SK-N-SH treated with all-trans-retinoic acid at 6 μM for 48 hours (cell line): ENCODE data around the gene PPP2R5B.

ENCODE experiments used
- ARNTL ChIP-seq: fragments of 450-650 bp; formaldehyde crosslinking; IDR thresholded peaks from 2 replicates; pipeline ENCODE4 v1.5.0; 2020; ENCODE audit warnings: low read depth, mild to moderate bottlenecking, moderate library complexity, borderline replicate concordance
- ESRRG ChIP-seq: fragments of 250-450 bp; sonication (Bioruptor Pico); IDR thresholded peaks from 2 replicates; pipeline ENCODE4 v1.6.1; 2021; ENCODE audit warnings: mild to moderate bottlenecking
- PATZ1 ChIP-seq: fragments of 250-450 bp; sonication (Bioruptor Pico); IDR thresholded peaks from 2 replicates; pipeline ENCODE4 v1.8.0; 2020; ENCODE audit warnings: mild to moderate bottlenecking, moderate library complexity, borderline replicate concordance
- TCF4 ChIP-seq: fragments of 250-450 bp; sonication (Bioruptor Pico); IDR thresholded peaks from 2 replicates; pipeline ENCODE4 v1.8.0; 2021; ENCODE audit warnings: mild to moderate bottlenecking, moderate library complexity, borderline replicate concordance
- TOX ChIP-seq: fragments of 250-450 bp; sonication (Bioruptor Pico); IDR thresholded peaks from 2 replicates; pipeline ENCODE4 v1.8.0; 2021; ENCODE audit warnings: mild to moderate bottlenecking, moderate library complexity, borderline replicate concordance
- ZFP3 ChIP-seq: fragments of 250-450 bp; sonication (Bioruptor Pico); IDR thresholded peaks from 2 replicates; pipeline ENCODE4 v1.5.0; 2020; ENCODE audit warnings: mild to moderate bottlenecking, moderate library complexity
- ZFP30 ChIP-seq: fragments of 450-650 bp; formaldehyde crosslinking; IDR thresholded peaks from 2 replicates; pipeline ENCODE4 v1.5.0; 2022; ENCODE audit warnings: mild to moderate bottlenecking, moderate library complexity
- TF ChIP-seq, protein P1 (sequence below): fragments of 250-450 bp; sonication (Bioruptor Pico); IDR thresholded peaks from 2 replicates; pipeline ENCODE4 v1.5.1; 2020; ENCODE audit warnings: low read depth, mild to moderate bottlenecking, moderate library complexity

GRCh38 chr11:64885367-64886286 is 38.9 kb upstream of the PPP2R5B start:
- TF ChIP-seq ZFP3 (CRISPR knock-in tag) (no peak), ARNTL (no peak), TCF4 (CRISPR knock-in tag) (no peak), PATZ1 (CRISPR knock-in tag) (no peak), ESRRG (CRISPR knock-in tag) (no peak), TOX (no peak), ZFP30 (no peak)
- TF ChIP-seq, protein P1, sequence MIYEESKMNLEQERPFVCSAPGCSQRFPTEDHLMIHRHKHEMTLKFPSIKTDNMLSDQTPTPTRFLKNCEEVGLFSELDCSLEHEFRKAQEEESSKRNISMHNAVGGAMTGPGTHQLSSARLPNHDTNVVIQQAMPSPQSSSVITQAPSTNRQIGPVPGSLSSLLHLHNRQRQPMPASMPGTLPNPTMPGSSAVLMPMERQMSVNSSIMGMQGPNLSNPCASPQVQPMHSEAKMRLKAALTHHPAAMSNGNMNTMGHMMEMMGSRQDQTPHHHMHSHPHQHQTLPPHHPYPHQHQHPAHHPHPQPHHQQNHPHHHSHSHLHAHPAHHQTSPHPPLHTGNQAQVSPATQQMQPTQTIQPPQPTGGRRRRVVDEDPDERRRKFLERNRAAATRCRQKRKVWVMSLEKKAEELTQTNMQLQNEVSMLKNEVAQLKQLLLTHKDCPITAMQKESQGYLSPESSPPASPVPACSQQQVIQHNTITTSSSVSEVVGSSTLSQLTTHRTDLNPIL: no peak
